Activated CD8-positive, alpha-beta memory T cell treated with anti-CD3 and anti-CD28 coated beads for 24 hours (primary cell): ENCODE results near the gene STK4.
A peak's percentile ranks its signal among the peaks of the same experiment; 100 is the strongest.

ENCODE experiments used
- DNase-seq: peaks from one replicate; pipeline ENCODE4 v3.0.0-alpha.2; 2020

STK4 gene

GRCh38 chr20:44966030-44966961 lies at the start of gene STK4:
Gene STK4 (plus strand): TSS chr20:44966512. CDS start chr20:44966569, 57 bp downstream.
- DNase-seq: peak; percentile 98

GRCh38 chr20:44916586-44916985 lies 49.7 kb upstream of the STK4 start:
- peak; percentile 30 for DNase-seq

- DNase-seq: peak; percentile 28
Observed at GRCh38 chr20:44917399-44917798, 48.9 kb upstream of the STK4 start.

- DNase-seq: peak; percentile 26
Observed at GRCh38 chr20:44918342-44918741, 48.0 kb upstream of the STK4 start.

GRCh38 chr20:44918761-44919160 lies 47.6 kb upstream of the STK4 start:
- DNase-seq: peak; percentile 52

GRCh38 chr20:44921447-44921846 lies 44.9 kb upstream of the STK4 start:
- peak; percentile 38 for DNase-seq

- DNase-seq: peak; percentile 9
Observed at GRCh38 chr20:44924541-44924940, 41.8 kb upstream of the STK4 start.

- no peak for DNase-seq
Observed at GRCh38 chr20:44928595-44928994, 37.7 kb upstream of the STK4 start.

- DNase-seq: no peak
Observed at GRCh38 chr20:44930517-44931168, 35.7 kb upstream of the STK4 start.

- DNase-seq: no peak
Observed at GRCh38 chr20:44931911-44932310, 34.4 kb upstream of the STK4 start.

- no peak for DNase-seq
Observed at GRCh38 chr20:44932916-44933315, 33.4 kb upstream of the STK4 start.

- DNase-seq: no peak
Observed at GRCh38 chr20:44936510-44936909, 29.8 kb upstream of the STK4 start.

GRCh38 chr20:44938637-44939036 lies 27.7 kb upstream of the STK4 start:
- no peak for DNase-seq

- DNase-seq: no peak
Observed at GRCh38 chr20:44941120-44941691, 25.1 kb upstream of the STK4 start.

- DNase-seq: no peak
Observed at GRCh38 chr20:44942264-44942973, 23.9 kb upstream of the STK4 start.

GRCh38 chr20:44943828-44944227 lies 22.5 kb upstream of the STK4 start:
- no peak for DNase-seq

GRCh38 chr20:44945261-44945660 lies 21.1 kb upstream of the STK4 start:
- DNase-seq: no peak

GRCh38 chr20:44946271-44946852 lies 19.9 kb upstream of the STK4 start:
- DNase-seq: no peak

- no peak for DNase-seq
Observed at GRCh38 chr20:44948107-44948506, 18.2 kb upstream of the STK4 start.

- DNase-seq: no peak
Observed at GRCh38 chr20:44948513-44948912, 17.8 kb upstream of the STK4 start.

- DNase-seq: no peak
Observed at GRCh38 chr20:44950368-44950767, 15.9 kb upstream of the STK4 start.

- no peak for DNase-seq
Observed at GRCh38 chr20:44952731-44953130, 13.6 kb upstream of the STK4 start.

GRCh38 chr20:44954211-44954610 lies 12.1 kb upstream of the STK4 start:
- no peak for DNase-seq
